Ascending aorta (tissue), 2 donors: Measurements from ENCODE around the gene MAPT. TPM values are rescaled to one million over a fixed set of nuclear protein-coding genes. Genes with fewer than 3 reads are reported as not detected.
"Not testable (repeated sequence)": the region's sequence is repeated elsewhere in the genome, so short reads cannot be mapped to it uniquely, and the experiment has no call there.

ENCODE experiments used
- DNase-seq, 2 donors: peaks; one replicate each; pipeline ENCODE4 v3.0.0-alpha.2; 2019; ENCODE audit warnings: low spot score in 2 of 2
- H3K27ac ChIP-seq, 2 donors: fragments of 200-600 bp; sonication (generic); one replicate each; pipeline ENCODE4 v1.5.1; 2016 to 2017; ENCODE audit warnings: mild to moderate bottlenecking in 1 of 2
- H3K27me3 ChIP-seq: fragments of 200-600 bp; sonication (generic); one replicate; pipeline ENCODE4 v1.5.1; 2017
- H3K36me3 ChIP-seq, 2 donors: fragments of 200-600 bp; sonication (generic); one replicate each; pipeline ENCODE4 v1.5.1; 2016
- H3K4me1 ChIP-seq, 2 donors: fragments of 200-600 bp; sonication (generic); one replicate each; pipeline ENCODE4 v1.5.1; 2016 to 2017; ENCODE audit warnings: mild to moderate bottlenecking in 1 of 2
- H3K4me3 ChIP-seq, 2 donors: fragments of 200-600 bp; sonication (generic); one replicate each; pipeline ENCODE4 v1.5.1; 2016 to 2017; ENCODE audit warnings: mild to moderate bottlenecking in 1 of 2
- H3K9me3 ChIP-seq, 2 donors: fragments of 200-600 bp; sonication (generic); one replicate each; pipeline ENCODE4 v1.5.1; 2016
- CTCF ChIP-seq, 3 experiments: fragments of 200-600 bp in 2 of 3; fragments of 450-650 bp in 1 of 3; sonication (generic) in 2 of 3; IDR thresholded peaks; one replicate each; pipeline ENCODE4 v1.5.1; 2016 to 2019; ENCODE audit warnings: antibody characterized with exemption in 3 of 3, mild to moderate bottlenecking in 1 of 3, moderate library complexity in 1 of 3
- intact Hi-C: fragments of 100-400 bp; cut with DNase I; formaldehyde crosslinking; loops from one replicate; pipeline ENCODE4 v1.15.1; 2023
- total RNA-seq: library from RNA; depleted of rRNA; stranded (reverse); fragments of >200 nt; gene quantifications from one replicate; pipeline ENCODE4 v1.1.0, GENCODE V29; 2016

MAPT gene
- total RNA-seq, 1 donor from 2014 or later: 0.32 TPM

DNA sequence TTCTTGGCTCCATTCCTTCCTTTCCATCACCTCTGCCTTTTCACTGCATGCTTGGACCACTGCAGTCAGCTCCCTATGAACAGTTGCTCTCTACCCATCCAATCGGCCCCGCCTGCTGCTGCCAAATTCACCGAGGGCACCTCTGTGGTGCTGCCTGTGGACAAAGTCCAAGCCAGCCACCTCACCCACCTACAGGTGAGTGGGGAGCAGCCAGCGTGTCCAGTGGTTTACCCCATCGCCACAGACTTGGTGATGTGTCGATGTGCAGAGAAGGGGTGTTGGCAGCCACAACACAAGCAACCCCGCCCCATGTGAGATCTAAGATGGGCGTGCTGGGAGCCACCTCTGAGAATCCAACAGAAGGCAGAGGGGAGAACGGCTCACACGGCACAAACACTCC lies 61.0 kb downstream of the MAPT start:
- Histone ChIP-seq H3K4me3 (no peak overlapping the region), H3K4me1 (no peaks in the 10 kb centered on the region), H3K27ac (no peak overlapping the region), H3K27me3 (no peaks in the 10 kb centered on the region), H3K9me3 (no peaks in the 10 kb centered on the region), H3K36me3 (no peaks in the 10 kb centered on the region)
- DNase-seq: no peak
- intact Hi-C loops: no loop called here
- no peak for TF ChIP-seq CTCF (IDR thresholded peaks at IDR 0.05)

- TF ChIP-seq CTCF (IDR thresholded peaks at IDR 0.05): no peak
- no peak for DNase-seq
- intact Hi-C loops: no loop called here
Observed at GRCh38 chr17:45956090-45956489, 61.7 kb downstream of the MAPT start.

DNA sequence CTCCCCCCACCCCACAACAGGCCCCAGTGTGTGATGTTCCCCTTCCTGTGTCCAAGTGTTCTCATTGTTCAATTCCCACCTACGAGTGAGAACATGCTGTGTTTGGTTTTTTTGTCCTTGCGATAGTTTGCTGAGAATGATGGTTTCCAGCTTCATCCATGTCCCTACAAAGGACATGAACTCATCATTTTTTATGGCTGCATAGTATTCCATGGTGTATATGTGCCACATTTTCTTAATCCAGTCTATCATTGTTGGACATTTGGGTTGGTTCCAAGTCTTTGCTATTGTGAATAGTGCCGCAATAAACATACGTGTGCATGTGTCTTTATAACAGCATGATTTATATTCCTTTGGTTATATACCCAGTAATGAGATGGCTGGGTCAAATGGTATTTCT lies 62.4 kb downstream of the MAPT start:
- H3K27ac ChIP-seq, intact Hi-C loops, DNase-seq, H3K4me3 ChIP-seq, H3K9me3 ChIP-seq, H3K36me3 ChIP-seq, H3K27me3 ChIP-seq, H3K4me1 ChIP-seq: not testable (repeated sequence)

More at GRCh38 chr17:45956090-45956489, 61.7 kb downstream of the MAPT start:
- no peaks in the 10 kb centered on the region for H3K27me3 ChIP-seq
- H3K4me1 ChIP-seq: no peaks in the 10 kb centered on the region
- H3K9me3 ChIP-seq: no peaks in the 10 kb centered on the region
- no peak overlapping the region for H3K4me3 ChIP-seq
- no peaks in the 10 kb centered on the region for H3K36me3 ChIP-seq
- H3K27ac ChIP-seq: no peak overlapping the region

GRCh38 chr17:45958307-45958706 lies 64.0 kb downstream of the MAPT start:
- TF ChIP-seq CTCF (IDR thresholded peaks at IDR 0.05): no peak
- DNase-seq: no peak
- H3K27ac ChIP-seq: no peak overlapping the region
- no peaks in the 10 kb centered on the region for H3K36me3 ChIP-seq
- no peaks in the 10 kb centered on the region for H3K9me3 ChIP-seq
- no peaks in the 10 kb centered on the region for H3K4me1 ChIP-seq
- H3K4me3 ChIP-seq: no peak overlapping the region
- H3K27me3 ChIP-seq: no peaks in the 10 kb centered on the region
- intact Hi-C loops: no loop called here

DNA sequence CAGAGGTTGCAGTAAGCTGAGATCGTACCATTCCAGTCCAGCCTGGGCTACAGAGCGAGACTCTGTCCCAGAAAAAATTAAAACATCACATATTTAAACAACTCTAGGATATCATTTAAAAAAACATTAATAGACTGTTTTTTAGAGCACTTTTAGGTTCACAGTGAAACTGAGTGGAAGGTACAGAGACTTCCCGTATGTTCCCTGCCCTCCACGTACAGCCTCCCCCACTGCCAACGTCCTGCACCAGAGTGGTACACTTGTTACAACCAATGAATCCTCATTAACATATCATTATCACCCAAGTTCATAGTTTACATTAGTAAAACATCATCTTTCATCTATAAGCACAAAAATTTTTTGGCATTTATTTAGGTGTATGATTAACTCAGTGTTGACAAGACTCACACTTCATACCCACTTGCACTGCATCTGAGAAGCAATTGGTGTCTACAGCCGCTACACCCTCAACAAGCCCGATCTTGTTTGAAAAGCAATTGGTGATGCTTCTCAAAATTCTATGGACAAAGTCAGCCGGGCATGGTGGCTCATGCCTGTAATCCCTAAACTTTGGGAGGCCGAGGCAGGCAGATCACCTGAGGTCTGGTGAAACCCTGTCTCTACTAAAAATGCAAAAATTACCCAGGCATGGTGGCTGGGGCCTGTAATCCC lies 64.8 kb downstream of the MAPT start:
- Histone ChIP-seq H3K4me3 (no peak overlapping the region), H3K27ac (no peak overlapping the region), H3K36me3 (no peaks in the 10 kb centered on the region), H3K4me1 (no peaks in the 10 kb centered on the region), H3K9me3 (no peaks in the 10 kb centered on the region), H3K27me3 (no peaks in the 10 kb centered on the region)
- intact Hi-C loops: no loop called here
- TF ChIP-seq CTCF (IDR thresholded peaks at IDR 0.05): no peak
- DNase-seq: no peak

GRCh38 chr17:45960311-45960710 lies 66.0 kb downstream of the MAPT start:
- no peak for TF ChIP-seq CTCF (IDR thresholded peaks at IDR 0.05)
- Histone ChIP-seq H3K36me3 (no peaks in the 10 kb centered on the region), H3K4me1 (no peaks in the 10 kb centered on the region), H3K27me3 (no peaks in the 10 kb centered on the region), H3K27ac (no peak overlapping the region), H3K4me3 (no peak overlapping the region), H3K9me3 (no peaks in the 10 kb centered on the region)
- intact Hi-C loops: no loop called here
- no peak for DNase-seq
